ENCODE results near the gene PGLYRP3.

Gene PGLYRP3

GRCh38 chr1:153312570-153313186 lies at the start of gene PGLYRP3:
Gene PGLYRP3 (minus strand): TSS chr1:153312952. CDS start chr1:153310665, 2,287 bp downstream.
- no peak for DNase-seq

GRCh38 chr1:153362187-153362775 lies 49.5 kb upstream of the PGLYRP3 start:
- DNase-seq: no peak

- no peak for DNase-seq
Measured at GRCh38 chr1:153361480-153362109, 48.8 kb upstream of the PGLYRP3 start.

- DNase-seq: no peak
Measured at GRCh38 chr1:153360592-153361479, 48.1 kb upstream of the PGLYRP3 start.

GRCh38 chr1:153360190-153360589 lies 47.4 kb upstream of the PGLYRP3 start:
- no peak for DNase-seq

GRCh38 chr1:153359241-153359640 lies 46.5 kb upstream of the PGLYRP3 start:
- DNase-seq: no peak

- no peak for DNase-seq
Measured at GRCh38 chr1:153358691-153358975, 45.9 kb upstream of the PGLYRP3 start.

- DNase-seq: no peak
Measured at GRCh38 chr1:153357853-153358690, 45.3 kb upstream of the PGLYRP3 start, which contains the start of gene S100A9. Gene S100A9 (plus strand): TSS chr1:153357854. CDS start chr1:153358284, 430 bp downstream.

- DNase-seq: no peak
Measured at GRCh38 chr1:153357076-153357852, 44.5 kb upstream of the PGLYRP3 start.

GRCh38 chr1:153356392-153357075 lies 43.8 kb upstream of the PGLYRP3 start:
- no peak for DNase-seq

GRCh38 chr1:153355445-153356071 lies 42.8 kb upstream of the PGLYRP3 start:
- DNase-seq: peak; percentile 72

- no peak for DNase-seq
Measured at GRCh38 chr1:153354515-153355193, 41.9 kb upstream of the PGLYRP3 start.

GRCh38 chr1:153353226-153353947 lies 40.6 kb upstream of the PGLYRP3 start:
- DNase-seq: no peak

GRCh38 chr1:153352523-153352922 lies 39.8 kb upstream of the PGLYRP3 start:
- peak; percentile 27 for DNase-seq

GRCh38 chr1:153350321-153350957 lies 37.7 kb upstream of the PGLYRP3 start:
- DNase-seq: no peak

- DNase-seq: no peak
Measured at GRCh38 chr1:153349363-153350320, 36.9 kb upstream of the PGLYRP3 start.
